NK-92 (cell line): ENCODE measurements around the gene CXorf49.
"Not testable (repeated sequence)": the region's sequence is repeated elsewhere in the genome, so short reads cannot be mapped to it uniquely, and the experiment has no call there.

Experiments
- DNase-seq: peaks from one replicate; lab custom pipeline; 2025; ENCODE audit not compliant: unreplicated experiment; lab: John Stamatoyannopoulos, UW

CXorf49 gene

DNA sequence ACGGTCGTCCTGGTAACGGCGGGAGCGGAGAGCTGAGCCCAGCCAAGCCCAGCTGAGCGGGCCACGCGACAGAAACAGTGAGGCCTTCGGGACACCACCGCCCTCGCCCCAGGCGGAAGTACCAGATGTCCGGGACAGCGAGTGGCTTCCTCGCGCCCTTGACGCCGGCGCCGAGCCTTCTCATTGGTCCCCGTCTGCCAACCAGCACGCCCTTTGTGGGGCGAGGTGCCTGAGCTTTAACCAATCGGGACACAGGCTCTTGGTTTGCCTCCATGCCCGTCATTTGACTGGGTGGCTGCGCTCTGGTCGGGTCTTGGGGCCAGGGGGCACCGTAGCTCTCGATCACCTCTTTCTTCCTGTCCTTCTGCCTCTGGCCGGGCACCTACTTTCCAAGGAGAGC is at the start of gene CXorf49:
Gene CXorf49 (minus strand): TSS at position 101 of the 400 bp plus-strand sequence. CDS start 134 bp downstream, outside the sequence.
- not testable (repeated sequence) for DNase-seq

DNA sequence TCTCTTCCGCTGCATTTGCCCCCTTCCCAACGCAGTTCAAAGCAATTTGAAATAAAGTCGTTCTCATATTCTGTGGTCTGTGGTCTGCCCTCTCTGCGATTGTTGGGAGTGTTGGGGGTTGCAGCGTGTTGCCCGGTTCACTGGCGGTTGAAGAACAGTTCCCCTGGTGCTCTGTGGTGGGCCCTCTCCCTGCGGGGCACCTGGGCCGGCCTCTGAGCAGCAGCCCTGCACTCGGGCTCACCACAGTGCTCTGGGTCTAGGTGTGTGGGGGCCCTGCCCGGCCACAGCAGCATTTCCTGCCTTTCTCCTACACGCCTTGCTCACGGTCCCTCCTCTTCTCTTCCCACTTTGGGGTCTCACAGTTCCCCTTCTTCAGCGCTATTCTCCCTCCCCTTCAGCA is 49.0 kb upstream of the CXorf49 start:
- not testable (repeated sequence) for DNase-seq

DNA sequence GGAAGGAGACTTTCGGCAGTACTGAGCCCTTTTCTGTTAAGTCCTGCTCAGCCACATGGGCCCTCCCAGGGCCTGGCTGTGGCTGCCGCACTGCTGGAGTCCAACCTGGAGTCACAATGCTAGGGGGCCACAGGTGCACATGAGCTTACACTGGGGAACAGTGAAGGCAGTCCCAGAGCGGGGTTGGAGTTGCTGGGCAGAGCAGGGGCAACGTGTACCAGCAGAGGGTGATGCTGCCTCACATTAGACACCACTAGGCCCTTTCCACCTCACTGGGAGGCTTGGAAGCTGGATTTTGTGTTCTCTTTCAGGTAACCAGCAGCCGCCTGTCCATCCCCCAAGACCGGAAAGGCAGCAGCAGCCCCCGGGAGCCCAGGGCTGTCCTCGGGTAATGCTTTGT is 47.5 kb upstream of the CXorf49 start:
- not testable (repeated sequence) for DNase-seq

DNA sequence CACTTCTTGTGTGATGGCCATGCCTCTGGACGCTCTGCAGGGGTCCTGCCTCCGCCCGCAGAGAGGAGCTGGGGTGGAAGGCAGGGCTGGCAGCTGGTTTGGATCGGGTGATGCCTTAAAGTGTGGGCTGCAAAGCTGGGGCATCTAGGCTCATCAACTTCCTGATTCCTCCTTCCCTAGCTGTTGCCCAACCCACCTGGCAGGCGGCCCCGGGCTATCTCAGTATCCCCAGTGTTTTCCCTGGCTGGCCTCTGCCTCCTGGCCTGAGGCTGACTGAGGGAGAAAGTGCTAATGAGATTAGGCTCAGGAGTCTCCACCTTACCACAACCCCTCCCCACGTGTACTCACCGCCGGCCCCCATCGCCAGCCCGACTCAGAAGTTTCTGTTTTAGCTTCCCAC is 46.7 kb upstream of the CXorf49 start:
- DNase-seq, result not testable (repeated sequence)

DNA sequence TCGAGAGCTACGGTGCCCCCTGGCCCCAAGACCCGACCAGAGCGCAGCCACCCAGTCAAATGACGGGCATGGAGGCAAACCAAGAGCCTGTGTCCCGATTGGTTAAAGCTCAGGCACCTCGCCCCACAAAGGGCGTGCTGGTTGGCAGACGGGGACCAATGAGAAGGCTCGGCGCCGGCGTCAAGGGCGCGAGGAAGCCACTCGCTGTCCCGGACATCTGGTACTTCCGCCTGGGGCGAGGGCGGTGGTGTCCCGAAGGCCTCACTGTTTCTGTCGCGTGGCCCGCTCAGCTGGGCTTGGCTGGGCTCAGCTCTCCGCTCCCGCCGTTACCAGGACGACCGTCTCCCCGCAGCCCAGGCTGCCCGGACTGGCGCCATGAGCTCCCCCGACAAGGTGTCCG is 45.0 kb upstream of the CXorf49 start, which contains the start of gene CXorf49B:
Gene CXorf49B (plus strand): TSS at position 301 of the 400 bp plus-strand sequence. CDS start 75 bp downstream, at position 376.
- not testable (repeated sequence) for DNase-seq

DNA sequence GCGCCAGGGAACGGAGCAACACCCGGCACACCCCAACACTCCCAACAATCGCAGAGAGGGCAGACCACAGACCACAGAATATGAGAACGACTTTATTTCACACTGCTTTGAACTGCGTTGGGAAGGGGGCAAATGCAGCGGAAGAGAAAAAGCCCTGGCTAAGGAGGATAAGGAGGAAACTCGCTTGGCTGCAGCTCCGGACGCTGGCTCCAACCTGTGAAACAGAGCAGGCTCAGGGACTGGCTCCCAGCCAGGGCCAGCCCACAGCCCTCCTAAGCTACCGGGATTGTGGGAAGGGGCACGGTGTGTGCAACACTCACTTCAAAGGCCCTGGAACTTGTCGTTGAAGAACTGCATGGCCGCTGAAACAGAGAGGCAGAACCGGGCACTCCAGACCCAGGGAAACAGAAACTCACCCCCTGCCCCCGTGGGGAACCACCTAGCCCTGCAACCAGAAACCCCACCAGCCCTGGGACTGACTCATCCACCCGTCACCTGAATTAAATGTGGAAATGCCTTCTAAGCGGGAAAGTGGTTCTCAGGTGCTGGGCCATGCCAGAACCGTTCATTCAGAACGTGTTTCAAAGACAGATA is 42.7 kb upstream of the CXorf49 start:
- not testable (repeated sequence) for DNase-seq

DNA sequence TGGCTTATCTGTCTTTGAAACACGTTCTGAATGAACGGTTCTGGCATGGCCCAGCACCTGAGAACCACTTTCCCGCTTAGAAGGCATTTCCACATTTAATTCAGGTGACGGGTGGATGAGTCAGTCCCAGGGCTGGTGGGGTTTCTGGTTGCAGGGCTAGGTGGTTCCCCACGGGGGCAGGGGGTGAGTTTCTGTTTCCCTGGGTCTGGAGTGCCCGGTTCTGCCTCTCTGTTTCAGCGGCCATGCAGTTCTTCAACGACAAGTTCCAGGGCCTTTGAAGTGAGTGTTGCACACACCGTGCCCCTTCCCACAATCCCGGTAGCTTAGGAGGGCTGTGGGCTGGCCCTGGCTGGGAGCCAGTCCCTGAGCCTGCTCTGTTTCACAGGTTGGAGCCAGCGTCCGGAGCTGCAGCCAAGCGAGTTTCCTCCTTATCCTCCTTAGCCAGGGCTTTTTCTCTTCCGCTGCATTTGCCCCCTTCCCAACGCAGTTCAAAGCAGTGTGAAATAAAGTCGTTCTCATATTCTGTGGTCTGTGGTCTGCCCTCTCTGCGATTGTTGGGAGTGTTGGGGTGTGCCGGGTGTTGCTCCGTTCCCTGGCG is 2.3 kb upstream of the CXorf49 start:
- not testable (repeated sequence) for DNase-seq

DNA sequence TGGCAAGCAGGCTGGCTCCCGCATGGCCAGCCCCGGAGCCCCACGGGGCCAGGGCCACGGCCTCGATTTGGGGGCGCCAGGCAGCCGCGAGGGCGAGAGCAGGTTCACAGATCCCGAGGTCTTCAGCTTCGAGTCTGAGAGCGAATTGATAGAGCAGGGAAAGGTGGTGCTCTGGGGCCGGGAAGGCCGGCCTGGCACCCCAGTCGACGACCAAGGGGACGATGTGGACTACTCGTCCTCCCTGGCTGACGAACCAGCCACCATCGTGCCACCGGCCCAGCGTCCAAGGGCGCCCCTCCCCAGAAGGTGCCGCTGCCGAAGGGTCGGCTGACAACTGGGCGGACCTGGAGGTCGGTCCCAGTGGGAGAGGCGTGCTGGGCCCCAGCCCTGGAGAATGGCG is 1.1 kb upstream of the CXorf49 start:
- DNase-seq, result not testable (repeated sequence)

DNA sequence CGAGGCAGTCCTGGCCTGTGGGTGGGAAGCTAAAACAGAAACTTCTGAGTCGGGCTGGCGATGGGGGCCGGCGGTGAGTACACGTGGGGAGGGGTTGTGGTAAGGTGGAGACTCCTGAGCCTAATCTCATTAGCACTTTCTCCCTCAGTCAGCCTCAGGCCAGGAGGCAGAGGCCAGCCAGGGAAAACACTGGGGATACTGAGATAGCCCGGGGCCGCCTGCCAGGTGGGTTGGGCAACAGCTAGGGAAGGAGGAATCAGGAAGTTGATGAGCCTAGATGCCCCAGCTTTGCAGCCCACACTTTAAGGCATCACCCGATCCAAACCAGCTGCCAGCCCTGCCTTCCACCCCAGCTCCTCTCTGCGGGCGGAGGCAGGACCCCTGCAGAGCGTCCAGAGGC is 1.8 kb downstream of the CXorf49 start:
- DNase-seq, result not testable (repeated sequence)

DNA sequence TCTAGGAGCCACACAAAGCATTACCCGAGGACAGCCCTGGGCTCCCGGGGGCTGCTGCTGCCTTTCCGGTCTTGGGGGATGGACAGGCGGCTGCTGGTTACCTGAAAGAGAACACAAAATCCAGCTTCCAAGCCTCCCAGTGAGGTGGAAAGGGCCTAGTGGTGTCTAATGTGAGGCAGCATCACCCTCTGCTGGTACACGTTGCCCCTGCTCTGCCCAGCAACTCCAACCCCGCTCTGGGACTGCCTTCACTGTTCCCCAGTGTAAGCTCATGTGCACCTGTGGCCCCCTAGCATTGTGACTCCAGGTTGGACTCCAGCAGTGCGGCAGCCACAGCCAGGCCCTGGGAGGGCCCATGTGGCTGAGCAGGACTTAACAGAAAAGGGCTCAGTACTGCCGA is 2.5 kb downstream of the CXorf49 start:
- not testable (repeated sequence) for DNase-seq

DNA sequence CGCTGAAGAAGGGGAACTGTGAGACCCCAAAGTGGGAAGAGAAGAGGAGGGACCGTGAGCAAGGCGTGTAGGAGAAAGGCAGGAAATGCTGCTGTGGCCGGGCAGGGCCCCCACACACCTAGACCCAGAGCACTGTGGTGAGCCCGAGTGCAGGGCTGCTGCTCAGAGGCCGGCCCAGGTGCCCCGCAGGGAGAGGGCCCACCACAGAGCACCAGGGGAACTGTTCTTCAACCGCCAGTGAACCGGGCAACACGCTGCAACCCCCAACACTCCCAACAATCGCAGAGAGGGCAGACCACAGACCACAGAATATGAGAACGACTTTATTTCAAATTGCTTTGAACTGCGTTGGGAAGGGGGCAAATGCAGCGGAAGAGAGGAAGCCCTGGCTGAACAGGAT is 4.0 kb downstream of the CXorf49 start:
- DNase-seq, result not testable (repeated sequence)

DNA sequence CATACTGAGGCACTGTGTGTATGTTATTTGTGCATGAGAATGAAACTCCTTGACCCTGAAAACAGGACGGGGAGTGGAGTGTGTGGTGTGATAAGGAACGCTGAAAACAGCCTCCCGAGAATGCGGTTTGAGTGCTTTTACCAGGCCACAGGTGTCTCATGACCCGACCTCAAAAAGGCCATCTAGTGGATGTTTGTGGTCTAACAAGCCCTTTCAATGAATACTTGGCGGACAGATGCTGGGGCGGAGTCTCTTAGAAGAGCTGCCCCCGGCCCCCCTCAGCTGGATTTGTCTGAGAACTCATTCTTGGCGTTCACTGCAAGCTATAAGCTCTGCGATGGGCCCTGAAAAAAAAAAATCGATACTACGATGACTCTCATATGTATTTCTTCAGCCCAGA is 15.2 kb downstream of the CXorf49 start:
- DNase-seq, result not testable (repeated sequence)

DNA sequence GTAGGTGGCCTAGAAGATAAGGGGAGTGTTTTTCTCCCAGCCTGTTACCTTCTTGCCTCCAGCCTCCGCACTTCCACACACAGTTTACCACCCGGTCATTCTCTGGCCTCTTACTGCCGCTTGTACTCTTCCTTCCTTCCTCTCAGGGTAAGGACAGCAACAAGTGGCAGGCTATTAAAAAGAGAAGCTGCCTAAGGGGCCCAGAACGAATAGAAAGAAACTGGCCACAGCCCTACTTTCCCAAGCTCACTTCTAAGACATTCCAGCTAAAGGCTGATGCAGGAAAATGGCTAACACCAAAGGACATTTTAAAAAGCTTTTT is 19.1 kb downstream of the CXorf49 start:
- DNase-seq, result not testable (repeated sequence)

DNA sequence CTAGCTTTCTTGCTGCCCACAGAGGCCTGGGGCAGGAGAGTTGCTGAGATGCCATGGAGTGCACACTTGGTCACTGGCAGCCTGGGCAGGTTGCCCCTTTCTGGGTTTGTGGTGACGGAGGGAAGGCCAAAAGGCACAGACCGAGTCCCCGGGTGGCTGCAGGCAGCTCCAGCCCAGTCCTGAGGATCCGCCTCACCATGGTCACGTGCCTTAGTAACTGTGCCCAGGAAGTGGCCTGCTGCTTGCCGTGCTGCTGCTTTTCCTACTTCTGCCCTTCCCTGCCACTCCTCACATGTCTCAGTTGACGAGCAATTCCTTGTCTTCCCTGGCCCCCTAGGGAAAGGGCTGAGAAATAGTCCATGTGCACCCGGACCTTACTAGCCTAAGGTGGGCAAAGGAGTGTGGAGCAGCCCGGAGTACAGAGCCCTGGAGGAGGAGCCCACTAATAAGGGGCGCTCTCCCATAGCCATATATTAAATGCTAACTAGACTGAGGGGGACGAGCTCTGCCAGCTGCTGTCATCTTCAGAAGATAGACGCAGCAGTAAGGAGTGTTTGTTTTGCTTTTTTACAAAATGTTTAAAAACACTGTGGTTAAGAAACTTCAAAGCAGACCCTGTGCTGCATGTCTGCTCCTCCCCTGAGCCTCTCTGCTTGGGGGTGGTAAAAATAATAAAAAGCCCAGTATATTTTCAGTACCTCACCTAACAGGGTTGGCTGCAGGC is 19.6 kb downstream of the CXorf49 start:
- DNase-seq, result not testable (repeated sequence)

DNA sequence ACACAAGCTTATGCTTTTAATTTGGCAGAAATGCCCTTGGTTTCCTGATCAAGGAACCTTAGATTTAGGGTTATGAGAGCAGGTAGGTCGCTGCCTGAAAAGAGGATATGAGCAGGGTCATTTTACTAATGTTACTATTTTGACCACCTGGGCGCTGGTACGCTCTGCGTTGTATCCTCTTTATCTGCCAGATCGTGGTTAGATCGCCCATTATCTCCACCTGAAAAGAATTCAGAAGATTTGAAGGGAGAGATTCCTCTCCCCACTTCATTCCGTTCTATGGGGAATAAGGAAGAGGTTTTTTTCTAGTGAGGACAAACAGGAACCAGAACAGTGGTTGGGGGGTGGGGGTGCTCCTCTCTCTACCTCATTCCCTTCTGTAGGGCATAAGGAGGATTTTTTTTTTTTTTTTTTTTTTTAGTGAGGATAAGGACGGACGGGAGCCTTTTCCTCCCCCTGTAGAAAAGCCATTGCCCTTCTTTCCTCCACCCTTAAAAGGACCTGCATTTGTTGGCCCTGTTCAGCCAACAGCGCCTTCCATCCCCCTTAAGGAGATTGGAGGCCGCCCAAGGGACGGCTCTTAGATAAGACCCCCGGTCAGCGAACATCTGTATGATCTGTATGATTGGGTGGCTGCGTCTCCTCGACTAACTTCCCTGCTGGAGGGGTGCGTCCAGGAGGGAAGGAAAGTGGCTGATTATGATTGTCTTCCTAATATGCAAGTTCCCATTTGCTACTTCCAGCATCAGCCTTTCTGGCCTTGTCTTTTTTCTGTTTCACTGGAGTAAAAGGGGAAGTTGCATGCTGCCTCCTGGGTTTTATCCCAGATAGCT is 20.4 kb downstream of the CXorf49 start:
- DNase-seq, result not testable (repeated sequence)

DNA sequence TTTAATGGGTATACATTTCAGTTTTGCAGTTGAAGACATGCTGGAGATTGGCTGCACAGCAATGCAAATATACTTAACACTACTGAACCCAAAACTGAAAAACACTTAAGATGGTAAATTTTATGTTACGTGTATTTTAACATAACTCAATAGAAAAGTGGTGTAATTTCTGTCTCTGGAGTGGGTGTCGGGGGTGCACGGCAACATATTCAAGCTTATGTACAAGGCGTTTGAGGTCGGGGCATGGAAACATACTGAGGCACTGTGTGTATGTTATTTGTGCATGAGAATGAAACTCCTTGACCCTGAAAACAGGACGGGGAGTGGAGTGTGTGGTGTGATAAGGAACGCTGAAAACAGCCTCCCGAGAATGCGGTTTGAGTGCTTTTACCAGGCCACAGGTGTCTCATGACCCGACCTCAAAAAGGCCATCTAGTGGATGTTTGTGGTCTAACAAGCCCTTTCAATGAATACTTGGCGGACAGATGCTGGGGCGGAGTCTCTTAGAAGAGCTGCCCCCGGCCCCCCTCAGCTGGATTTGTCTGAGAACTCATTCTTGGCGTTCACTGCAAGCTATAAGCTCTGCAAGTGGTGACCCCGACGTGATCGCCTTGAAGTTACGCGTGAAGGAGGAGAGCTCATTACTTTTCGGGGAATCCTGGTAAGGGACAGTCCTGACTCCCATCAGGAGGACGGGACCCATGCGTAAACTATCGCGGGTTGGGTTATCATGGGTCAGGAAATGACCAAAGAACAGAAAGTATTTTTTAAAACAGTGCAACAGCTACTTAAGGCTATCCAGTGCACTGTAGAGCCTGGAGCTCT is 21.2 kb downstream of the CXorf49 start:
- DNase-seq, result not testable (repeated sequence)

DNA sequence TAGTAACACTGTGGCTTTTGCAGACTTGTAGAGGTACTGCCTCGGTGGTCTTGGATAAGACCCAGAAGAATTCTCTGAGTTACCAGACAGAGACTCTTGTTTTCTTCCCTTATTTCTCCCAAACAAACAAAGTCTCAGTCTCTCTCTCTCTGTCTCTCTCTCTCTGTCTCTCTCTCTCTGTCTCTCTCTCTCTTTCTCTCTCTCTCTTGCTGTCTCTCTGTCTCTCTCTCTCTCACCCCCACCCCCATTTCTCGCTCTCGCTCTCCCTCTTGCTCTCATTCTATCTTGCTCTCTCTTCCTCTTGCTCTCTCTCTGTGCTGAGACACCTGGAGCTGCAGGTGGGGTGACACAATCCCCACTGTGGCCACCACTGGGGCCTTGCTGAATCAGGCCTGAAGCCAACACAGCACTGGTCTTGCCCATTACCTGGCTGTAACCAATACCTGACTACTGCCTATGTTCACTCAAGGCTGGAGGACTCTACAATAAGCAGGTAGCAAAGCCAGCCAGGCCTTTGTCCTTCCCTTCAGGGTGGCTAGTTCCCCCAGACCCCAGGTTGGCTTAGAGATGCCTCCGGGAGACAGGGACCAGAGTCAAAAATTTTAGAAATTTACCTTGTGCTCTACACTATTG is 38.4 kb downstream of the CXorf49 start:
- DNase-seq, result no peak

DNA sequence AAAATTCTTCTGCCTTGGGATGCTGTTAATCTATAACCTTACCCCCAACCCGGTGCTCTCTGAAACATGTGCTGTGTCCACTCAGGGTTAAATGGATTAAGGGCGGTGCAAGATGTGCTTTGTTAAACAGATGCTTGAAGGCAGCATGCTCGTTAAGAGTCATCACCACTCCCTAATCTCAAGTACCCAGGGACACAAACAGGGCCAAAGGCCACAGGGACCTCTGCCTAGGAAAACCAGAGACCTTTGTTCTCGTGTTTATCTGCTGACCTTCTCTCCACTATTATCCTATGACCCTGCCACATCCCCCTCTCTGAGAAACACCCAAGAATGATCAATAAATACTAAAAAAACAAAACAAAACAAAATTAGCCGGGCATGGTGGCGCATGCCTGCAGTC is 40.9 kb downstream of the CXorf49 start:
- not testable (repeated sequence) for DNase-seq

DNA sequence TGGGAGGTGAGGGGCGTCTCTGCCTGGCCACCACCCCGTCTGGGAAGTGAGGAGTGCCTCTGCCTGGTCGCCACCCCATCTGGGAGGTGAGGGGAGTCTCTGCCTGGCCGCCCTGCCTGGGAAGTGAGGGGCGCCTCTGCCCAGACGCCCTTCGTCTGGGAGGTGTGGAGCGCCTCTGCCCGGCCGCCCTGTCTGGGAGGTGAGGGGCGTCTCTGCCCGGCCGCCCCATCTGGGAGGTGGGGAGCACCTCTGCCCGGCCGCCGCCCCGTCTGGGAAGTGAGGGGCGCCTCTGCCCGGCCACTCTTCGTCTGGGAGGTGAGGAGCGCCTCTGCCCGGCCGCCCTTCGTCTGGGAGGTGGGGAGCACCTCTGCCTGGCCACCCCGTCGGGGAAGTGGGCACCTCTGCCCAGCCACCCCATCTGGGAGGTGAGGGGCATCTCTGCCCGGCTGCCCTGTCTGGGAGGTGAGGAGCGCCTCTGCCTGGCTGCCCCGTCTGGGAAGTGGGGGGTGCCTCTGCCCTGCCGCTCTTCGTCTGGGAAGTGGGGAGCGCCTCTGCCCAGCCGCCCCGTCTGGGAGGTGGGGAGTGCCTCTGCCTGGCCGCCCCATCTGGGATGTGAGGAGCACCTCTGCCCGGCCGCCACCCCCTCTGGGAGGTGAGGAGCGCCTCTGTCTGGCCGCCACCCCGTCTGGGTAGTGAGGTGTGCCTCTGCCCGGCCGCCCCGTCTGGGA is 41.9 kb downstream of the CXorf49 start:
- DNase-seq, result not testable (repeated sequence)
